NCI-H2081 (cell line): ENCODE data around the gene ATXN3.

Experiments used
- DNase-seq, 2 experiments: peaks; one replicate each; lab custom pipeline; 2025; lab: John Stamatoyannopoulos, UW

Gene ATXN3

DNA sequence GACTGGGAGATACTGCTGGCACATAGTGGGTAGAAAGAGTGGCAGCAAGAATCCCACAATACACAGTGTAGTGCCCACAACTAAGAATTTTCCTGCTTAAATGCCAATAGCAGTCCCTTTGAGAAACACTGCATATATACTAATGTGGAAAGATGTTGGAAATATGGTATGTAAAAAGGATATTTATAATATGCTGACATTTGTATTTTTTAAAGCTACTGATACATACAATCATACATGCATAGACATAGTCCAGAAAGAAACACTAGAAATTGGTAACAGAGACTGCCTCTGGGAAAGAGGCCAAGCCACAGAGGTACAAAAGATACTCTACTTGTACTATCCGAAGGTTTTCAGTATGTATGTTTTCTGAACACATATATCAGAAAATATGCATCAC, 96.8 kb downstream of the ATXN3 start:
- DNase-seq: no peak
